ENCODE results near the gene COL4A2. TPM values are rescaled to one million over a fixed set of nuclear protein-coding genes. Genes with fewer than 3 reads are reported as not detected.

The COL4A2 gene
- total and polyA plus RNA-seq, 2 donors (not counting 1 experiment from before 2014, with no cell fraction given) = 0.17 TPM; not detected in 1

DNA sequence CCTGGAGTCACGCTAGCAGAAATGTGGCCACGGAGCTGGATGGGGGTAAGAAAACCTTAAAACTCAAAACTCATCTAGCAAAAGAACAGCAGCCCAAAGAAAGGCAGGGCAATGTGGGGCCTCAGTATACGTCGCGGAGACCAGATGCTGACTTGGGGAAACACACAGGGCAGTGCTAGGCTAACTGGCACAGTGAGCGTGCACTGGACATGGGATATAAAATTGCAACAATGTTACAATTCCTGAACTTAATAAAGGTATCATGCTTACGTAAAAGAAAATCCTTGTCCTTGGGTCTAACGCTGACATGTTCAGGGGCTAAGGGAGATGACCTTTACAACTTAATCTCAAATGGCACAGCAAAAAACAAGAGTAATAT, 40.7 kb upstream of the COL4A2 start:
- no peak overlapping the region for H3K9ac ChIP-seq (ENCODE audit: low read length)
- H3K79me2 ChIP-seq (ENCODE audit: control insufficient read depth, insufficient read depth, low read length) = no peaks in the 10 kb centered on the region
- H3K36me3 ChIP-seq (replicated peaks in 1 of 2; ENCODE audit: control extremely low read depth in 1 of 2, control insufficient read depth in 1 of 2, extremely low read depth in 1 of 2, insufficient read depth in 2 of 2, low read length in 1 of 2) = no peaks in the 10 kb centered on the region
- no peak for TF ChIP-seq EZH2 (IDR thresholded peaks at IDR 0.05; ENCODE audit: borderline replicate concordance, insufficient read depth, low read depth, low read length, poor library complexity, severe bottlenecking)
- TF ChIP-seq, protein P1, sequence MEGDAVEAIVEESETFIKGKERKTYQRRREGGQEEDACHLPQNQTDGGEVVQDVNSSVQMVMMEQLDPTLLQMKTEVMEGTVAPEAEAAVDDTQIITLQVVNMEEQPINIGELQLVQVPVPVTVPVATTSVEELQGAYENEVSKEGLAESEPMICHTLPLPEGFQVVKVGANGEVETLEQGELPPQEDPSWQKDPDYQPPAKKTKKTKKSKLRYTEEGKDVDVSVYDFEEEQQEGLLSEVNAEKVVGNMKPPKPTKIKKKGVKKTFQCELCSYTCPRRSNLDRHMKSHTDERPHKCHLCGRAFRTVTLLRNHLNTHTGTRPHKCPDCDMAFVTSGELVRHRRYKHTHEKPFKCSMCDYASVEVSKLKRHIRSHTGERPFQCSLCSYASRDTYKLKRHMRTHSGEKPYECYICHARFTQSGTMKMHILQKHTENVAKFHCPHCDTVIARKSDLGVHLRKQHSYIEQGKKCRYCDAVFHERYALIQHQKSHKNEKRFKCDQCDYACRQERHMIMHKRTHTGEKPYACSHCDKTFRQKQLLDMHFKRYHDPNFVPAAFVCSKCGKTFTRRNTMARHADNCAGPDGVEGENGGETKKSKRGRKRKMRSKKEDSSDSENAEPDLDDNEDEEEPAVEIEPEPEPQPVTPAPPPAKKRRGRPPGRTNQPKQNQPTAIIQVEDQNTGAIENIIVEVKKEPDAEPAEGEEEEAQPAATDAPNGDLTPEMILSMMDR (IDR thresholded peaks at IDR 0.05) = no peak
- H3K4me1 ChIP-seq (ENCODE audit: control insufficient read depth in 2 of 2, insufficient read depth in 2 of 2, low read length in 2 of 2) = no peaks in the 10 kb centered on the region
- no peaks in the 10 kb centered on the region for H3K4me1 Mint-ChIP-seq
- no peak overlapping the region for H3K4me3 ChIP-seq (ENCODE audit: control extremely low read depth in 1 of 5, extremely low read depth in 1 of 5, insufficient read depth in 1 of 5, low read depth in 2 of 5, low read length in 4 of 5)
- ChIA-PET CTCF (no interaction called here), POLR2A (no interaction called here)
- no peaks in the 10 kb centered on the region for H3K9me3 Mint-ChIP-seq (ENCODE audit: insufficient read depth)
- H3K27me3 Mint-ChIP-seq = peaks cover 13% of the 10 kb centered on the region
- H3K4me3 Mint-ChIP-seq = no peak overlapping the region
- H3K27ac ChIP-seq (ENCODE audit: low read length in 2 of 2) = no peak overlapping the region
- no peaks in the 10 kb centered on the region for H4K20me1 ChIP-seq (ENCODE audit: control insufficient read depth, insufficient read depth, low read length, poor library complexity, severe bottlenecking)
- no peaks in the 10 kb centered on the region for H3K27me3 ChIP-seq (replicated peaks in 1 of 4; ENCODE audit: control extremely low read depth in 1 of 4, control insufficient read depth in 3 of 4, insufficient read depth in 4 of 4, low read length in 3 of 4)
- peaks cover 0 to 3% (median 0%) of the 10 kb centered on the region in 3 donors for H3K9me3 ChIP-seq (ENCODE audit: control extremely low read depth in 1 of 3, control insufficient read depth in 2 of 3, insufficient read depth in 1 of 3, low read length in 2 of 3)
- H3K4me2 ChIP-seq (replicated peaks; ENCODE audit: low read depth, low read length, poor library complexity, severe bottlenecking) = no peak overlapping the region
- ATAC-seq (ENCODE audit: low read depth) = no peak
- H2AFZ ChIP-seq (ENCODE audit: insufficient read depth, low read depth, low read length, poor library complexity, severe bottlenecking) = no peak overlapping the region
- no peak overlapping the region for H3K27ac Mint-ChIP-seq
- no peak for DNase-seq
- intact Hi-C loops (cut with micrococcal nuclease) = no loop called here
- no CpG with 5 or more reads among the region's 8 CpGs for WGBS (ENCODE audit: insufficient coverage)

DNA sequence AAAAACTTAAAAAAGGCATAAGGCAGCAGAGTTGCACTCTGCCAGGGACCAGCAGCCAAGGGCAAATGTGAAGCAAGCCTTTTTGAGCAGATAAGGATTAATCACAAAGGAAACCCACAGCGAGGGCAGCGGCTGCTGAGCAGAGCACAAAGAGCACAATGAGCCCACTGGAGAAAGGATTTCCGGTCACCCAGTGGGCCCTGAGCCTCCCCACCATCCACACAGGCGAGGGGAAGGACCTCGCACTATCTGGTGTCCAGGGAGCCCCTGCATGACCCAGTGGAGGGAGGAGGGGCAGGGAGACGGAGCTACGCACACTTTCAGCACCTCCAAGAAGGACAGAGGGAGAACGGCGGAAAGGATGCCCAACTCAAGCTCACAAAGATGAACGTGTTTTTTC, 40.1 kb upstream of the COL4A2 start:
- Histone ChIP-seq H4K20me1 (ENCODE audit: control insufficient read depth, insufficient read depth, low read length, poor library complexity, severe bottlenecking) (no peaks in the 10 kb centered on the region), H3K9ac (ENCODE audit: low read length) (no peak overlapping the region), H3K27ac (ENCODE audit: low read length in 2 of 2) (no peak overlapping the region), H3K4me2 (replicated peaks; ENCODE audit: low read depth, low read length, poor library complexity, severe bottlenecking) (no peak overlapping the region), H3K4me1 (ENCODE audit: control insufficient read depth in 2 of 2, insufficient read depth in 2 of 2, low read length in 2 of 2) (no peaks in the 10 kb centered on the region), H3K27me3 (replicated peaks in 1 of 4; ENCODE audit: control extremely low read depth in 1 of 4, control insufficient read depth in 3 of 4, insufficient read depth in 4 of 4, low read length in 3 of 4) (no peaks in the 10 kb centered on the region), H3K36me3 (replicated peaks in 1 of 2; ENCODE audit: control extremely low read depth in 1 of 2, control insufficient read depth in 1 of 2, extremely low read depth in 1 of 2, insufficient read depth in 2 of 2, low read length in 1 of 2) (no peaks in the 10 kb centered on the region), H2AFZ (ENCODE audit: insufficient read depth, low read depth, low read length, poor library complexity, severe bottlenecking) (no peak overlapping the region), H3K4me3 (ENCODE audit: control extremely low read depth in 1 of 5, extremely low read depth in 1 of 5, insufficient read depth in 1 of 5, low read depth in 2 of 5, low read length in 4 of 5) (no peak overlapping the region), H3K9me3 (ENCODE audit: control extremely low read depth in 1 of 3, control insufficient read depth in 2 of 3, insufficient read depth in 1 of 3, low read length in 2 of 3) (peaks cover 0 to 3% (median 0%) of the 10 kb centered on the region in 3 donors), H3K79me2 (ENCODE audit: control insufficient read depth, insufficient read depth, low read length) (no peaks in the 10 kb centered on the region)
- H3K27me3 Mint-ChIP-seq = peaks cover 13% of the 10 kb centered on the region
- 40% methylated on average over 7 of the region's 10 CpGs for WGBS (ENCODE audit: insufficient coverage)
- H3K4me1 Mint-ChIP-seq = no peaks in the 10 kb centered on the region
- TF ChIP-seq, protein P1 (IDR thresholded peaks at IDR 0.05) = no peak
- ChIA-PET CTCF (no interaction called here), POLR2A (no interaction called here)
- ATAC-seq (ENCODE audit: low read depth) (no peak), DNase-seq (no peak)
- intact Hi-C loops (cut with micrococcal nuclease) = no loop called here
- H3K4me3 Mint-ChIP-seq = no peak overlapping the region
- H3K9me3 Mint-ChIP-seq (ENCODE audit: insufficient read depth) = no peaks in the 10 kb centered on the region
- no peak overlapping the region for H3K27ac Mint-ChIP-seq

Data from B cell (primary cell).